Hepatocyte (in vitro differentiated cells): ENCODE results near the gene DENND1A. TPM values are rescaled to one million over a fixed set of nuclear protein-coding genes. Genes with fewer than 3 reads are reported as not detected.
A peak's percentile ranks its signal among the peaks of the same experiment; 100 is the strongest.

Source experiments
- DNase-seq: peaks from one replicate; pipeline ENCODE4 v3.0.0-alpha.2; 2016; ENCODE audit warnings: low spot score
- H2AFZ ChIP-seq: fragments of 200-600 bp; sonication (generic); 2 replicates; pipeline ENCODE4 v1.6.0; 2016; ENCODE audit warnings: antibody characterized with exemption, mild to moderate bottlenecking
- H3K27ac ChIP-seq: fragments of 200-600 bp; sonication (generic); 2 replicates; pipeline ENCODE4 v1.5.1; 2016; ENCODE audit warnings: mild to moderate bottlenecking
- H3K27me3 ChIP-seq: fragments of 200-600 bp; sonication (generic); 2 replicates; pipeline ENCODE4 v1.6.1; 2016
- H3K36me3 ChIP-seq: fragments of 200-600 bp; sonication (generic); replicated peaks from 2 replicates; pipeline ENCODE4 v1.5.1; 2016; ENCODE audit warnings: low read depth; ENCODE audit not compliant: insufficient read depth
- H3K4me1 ChIP-seq: fragments of 200-600 bp; sonication (generic); 2 replicates; pipeline ENCODE4 v1.5.1; 2016; ENCODE audit warnings: mild to moderate bottlenecking, moderate library complexity; ENCODE audit not compliant: insufficient read depth
- H3K4me2 ChIP-seq: fragments of 200-600 bp; sonication (generic); 2 replicates; pipeline ENCODE4 v1.6.0; 2016
- H3K4me3 ChIP-seq: fragments of 200-600 bp; sonication (generic); 2 replicates; pipeline ENCODE4 v1.5.1; 2016; ENCODE audit warnings: mild to moderate bottlenecking
- H3K79me2 ChIP-seq: fragments of 200-600 bp; sonication (generic); 2 replicates; pipeline ENCODE4 v1.6.0; 2017; ENCODE audit warnings: mild to moderate bottlenecking
- H3K9me2 ChIP-seq: fragments of 200-600 bp; sonication (generic); replicated peaks from 2 replicates; pipeline ENCODE4 v1.6.0; 2017; ENCODE audit warnings: mild to moderate bottlenecking; ENCODE audit not compliant: insufficient read depth
- H3K9me3 ChIP-seq: fragments of 200-600 bp; sonication (generic); 2 replicates; pipeline ENCODE4 v1.5.1; 2016; ENCODE audit warnings: low read depth, mild to moderate bottlenecking
- H4K20me1 ChIP-seq: fragments of 200-600 bp; sonication (generic); 2 replicates; pipeline ENCODE4 v1.6.0; 2016; ENCODE audit warnings: mild to moderate bottlenecking; ENCODE audit not compliant: insufficient read depth, poor library complexity, severe bottlenecking
- CTCF ChIP-seq: fragments of 200-600 bp; sonication (generic); IDR thresholded peaks from 2 replicates; pipeline ENCODE4 v1.5.1; 2016; ENCODE audit warnings: antibody characterized with exemption, mild to moderate bottlenecking; ENCODE audit not compliant: poor library complexity
- EZH2 ChIP-seq: fragments of 200-600 bp; sonication (generic); IDR thresholded peaks from 2 replicates; pipeline ENCODE4 v1.6.1; 2016; ENCODE audit warnings: antibody characterized with exemption, mild to moderate bottlenecking, borderline replicate concordance
- EZH2phosphoT487 ChIP-seq: fragments of 200-600 bp; sonication (generic); IDR thresholded peaks from one replicate; pipeline ENCODE4 v1.6.1; 2018; ENCODE audit warnings: antibody characterized with exemption, mild to moderate bottlenecking, low read depth, moderate library complexity; ENCODE audit not compliant: unreplicated experiment, severe bottlenecking
- WGBS: methylation state at CpG from one replicate; pipeline ENCODE4 v1.1.6; 2016; ENCODE audit warnings: low lambda C conversion rate; ENCODE audit errors: missing lambda C conversion rate; 5-methylcytosine and 5-hydroxymethylcytosine counted together
- polyA plus RNA-seq: library from polyadenylated mRNA; unstranded; fragments of >200 nt; fragmentation: Nextera tagmentation; extraction: Ambion mirVana; gene quantifications from 2 replicates; pipeline ENCODE4 v1.2.1, GENCODE V29; 2016
- total RNA-seq: library from RNA; depleted of rRNA; stranded (reverse); fragments of >200 nt; gene quantifications from 2 replicates; pipeline ENCODE4 v1.2.3, GENCODE V29; 2014

Gene DENND1A
- total and polyA plus RNA-seq, 2 experiments from 2014 or later = 24.0 to 28.9 TPM

DNA sequence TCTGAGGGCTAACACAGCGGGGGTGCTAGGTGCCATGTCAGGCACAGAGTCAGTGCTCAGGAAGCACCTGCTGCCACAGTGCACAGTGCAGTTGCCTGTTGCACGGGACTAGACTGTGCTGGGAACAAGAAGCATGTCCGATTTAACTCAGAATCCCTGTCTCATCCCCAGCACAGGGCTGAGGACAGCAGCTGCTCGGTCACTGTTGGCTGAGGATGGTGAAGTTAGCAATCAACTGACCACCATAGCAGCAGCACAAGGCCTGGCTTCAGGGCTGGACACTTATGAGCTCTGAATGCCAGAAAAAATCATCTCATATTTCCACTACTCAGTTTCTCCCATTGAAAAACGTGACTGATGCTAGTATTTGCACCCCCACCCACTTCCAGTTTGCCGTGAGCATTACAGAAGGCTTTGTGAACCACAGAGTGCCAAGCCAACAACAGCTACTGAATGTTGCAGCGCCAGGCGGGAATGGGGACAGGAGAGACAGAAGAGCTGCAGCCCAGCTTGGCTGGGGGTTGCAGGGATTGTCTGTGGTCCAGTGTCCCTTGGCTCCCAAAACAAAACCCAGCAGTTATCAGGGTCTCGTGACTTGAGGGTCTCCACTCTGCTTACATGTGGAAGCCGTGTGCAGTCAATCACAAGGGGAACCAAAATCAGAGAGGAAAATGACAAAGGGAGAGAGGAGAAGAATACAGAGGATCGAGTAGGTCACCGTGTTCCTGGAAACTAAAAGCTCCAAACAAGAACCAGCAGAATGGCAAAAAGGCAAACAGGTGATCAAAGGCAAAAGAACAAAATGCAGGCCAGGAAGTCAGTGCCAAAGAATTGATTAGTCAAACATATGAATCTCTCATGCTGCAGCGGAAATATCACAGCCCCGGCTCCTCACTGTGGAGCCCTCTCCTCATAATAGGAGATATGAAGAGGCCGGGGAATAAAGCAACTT lies 418.3 kb downstream of the DENND1A start:
- TF ChIP-seq EZH2 (no peak), EZH2phosphoT487 (no peak)
- no peak overlapping the region for H3K27ac ChIP-seq
- H3K36me3 ChIP-seq = no peaks in the 10 kb centered on the region
- no peaks in the 10 kb centered on the region for H3K4me1 ChIP-seq
- H3K27me3 ChIP-seq = no peaks in the 10 kb centered on the region
- no peak overlapping the region for H3K4me3 ChIP-seq
- no peak overlapping the region for H3K4me2 ChIP-seq
- no peak overlapping the region for H2AFZ ChIP-seq
- H3K9me3 ChIP-seq = no peaks in the 10 kb centered on the region
- 88% methylated on average over 15 of the region's 15 CpGs for WGBS
- H3K9me2 ChIP-seq = no peaks in the 10 kb centered on the region
- H4K20me1 ChIP-seq = no peaks in the 10 kb centered on the region
- H3K79me2 ChIP-seq = no peaks in the 10 kb centered on the region
- no peak for DNase-seq

DNA sequence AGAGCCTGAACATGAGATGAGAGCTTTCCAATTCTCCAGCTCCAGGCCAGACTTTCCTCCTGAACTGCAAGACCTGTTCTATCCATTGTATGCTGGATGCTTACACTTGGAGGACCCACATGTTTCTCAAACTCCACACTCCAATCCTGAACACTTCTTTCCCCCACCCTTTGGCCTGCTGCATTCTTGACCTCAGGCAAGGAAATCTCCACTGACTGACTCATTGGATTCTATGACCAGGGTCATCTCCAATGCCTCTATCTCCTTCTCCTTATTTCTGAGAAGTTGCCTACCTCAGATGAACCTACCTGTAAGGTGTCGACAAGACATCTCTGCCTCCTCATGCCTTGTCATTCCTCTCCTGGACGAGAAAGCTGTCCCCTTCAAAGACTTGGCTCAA lies 420.3 kb downstream of the DENND1A start:
- 94% methylated on average over 2 of the region's 2 CpGs for WGBS
- no peak for DNase-seq
- Histone ChIP-seq H3K4me2 (no peak overlapping the region), H3K4me3 (no peak overlapping the region), H3K36me3 (no peaks in the 10 kb centered on the region), H3K27me3 (no peaks in the 10 kb centered on the region), H4K20me1 (no peaks in the 10 kb centered on the region), H3K79me2 (no peaks in the 10 kb centered on the region), H3K4me1 (no peaks in the 10 kb centered on the region), H3K9me2 (no peaks in the 10 kb centered on the region), H2AFZ (no peak overlapping the region), H3K27ac (no peak overlapping the region), H3K9me3 (no peaks in the 10 kb centered on the region)
- TF ChIP-seq EZH2 = no peak
- no peak for TF ChIP-seq CTCF
- TF ChIP-seq EZH2phosphoT487 = no peak

DNA sequence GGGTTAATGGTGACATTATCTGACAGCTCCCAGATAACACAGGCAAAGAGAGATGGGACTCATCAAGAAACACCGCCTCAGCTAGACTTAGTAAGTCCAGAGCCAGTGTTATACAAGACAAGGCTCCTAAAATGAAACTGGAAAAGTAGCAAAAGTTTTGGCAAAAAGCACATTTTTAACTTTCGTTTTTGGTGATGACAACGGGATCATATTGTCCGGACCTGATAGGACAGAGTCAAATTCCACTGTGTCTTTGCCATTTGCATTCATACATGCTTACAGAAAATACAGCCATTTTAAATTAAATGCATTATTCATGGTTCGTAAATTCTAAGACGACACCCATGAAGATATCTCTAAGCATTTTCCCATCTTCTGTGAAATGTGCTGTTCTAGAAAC lies 421.9 kb downstream of the DENND1A start:
- no peak overlapping the region for H3K4me3 ChIP-seq
- no peaks in the 10 kb centered on the region for H3K9me3 ChIP-seq
- H3K4me1 ChIP-seq = no peaks in the 10 kb centered on the region
- no peaks in the 10 kb centered on the region for H3K9me2 ChIP-seq
- H3K36me3 ChIP-seq = no peaks in the 10 kb centered on the region
- no peak for DNase-seq
- no peaks in the 10 kb centered on the region for H4K20me1 ChIP-seq
- no peaks in the 10 kb centered on the region for H3K79me2 ChIP-seq
- WGBS = 66% methylated on average over 6 of the region's 6 CpGs
- H3K27me3 ChIP-seq = no peaks in the 10 kb centered on the region
- peak overlapping the region; percentile 55 for H3K4me2 ChIP-seq
- H2AFZ ChIP-seq = no peak overlapping the region
- no peak overlapping the region for H3K27ac ChIP-seq
- TF ChIP-seq EZH2phosphoT487 (no peak), EZH2 (no peak), CTCF (no peak)

DNA sequence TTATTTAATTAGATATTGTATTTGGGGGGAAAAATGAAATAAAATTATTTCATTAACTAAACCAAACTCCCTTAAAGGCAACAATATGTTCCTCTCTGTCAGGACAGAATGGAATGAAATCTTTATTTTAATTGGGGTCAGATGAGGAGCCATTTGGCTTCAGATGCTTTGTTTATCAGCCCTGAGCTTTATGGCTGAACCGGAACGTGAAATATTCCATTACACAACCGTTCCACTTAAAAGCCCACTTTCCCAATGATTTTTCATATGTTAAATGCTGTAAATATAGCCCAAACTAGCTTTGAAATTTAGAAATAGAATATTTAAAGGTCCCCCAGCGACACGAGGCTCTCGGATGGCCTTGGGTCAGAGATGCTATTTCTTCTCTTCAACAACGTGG lies 424.4 kb downstream of the DENND1A start:
- H4K20me1 ChIP-seq = no peaks in the 10 kb centered on the region
- no peak overlapping the region for H3K4me2 ChIP-seq
- WGBS = 57% methylated on average over 7 of the region's 7 CpGs
- H2AFZ ChIP-seq = no peak overlapping the region
- H3K36me3 ChIP-seq = no peaks in the 10 kb centered on the region
- H3K4me3 ChIP-seq = no peak overlapping the region
- no peaks in the 10 kb centered on the region for H3K9me2 ChIP-seq
- H3K9me3 ChIP-seq = no peaks in the 10 kb centered on the region
- no peak overlapping the region for H3K27ac ChIP-seq
- DNase-seq = no peak
- TF ChIP-seq EZH2 (no peak), EZH2phosphoT487 (no peak), CTCF (no peak)
- H3K27me3 ChIP-seq = no peaks in the 10 kb centered on the region
- no peaks in the 10 kb centered on the region for H3K79me2 ChIP-seq
- H3K4me1 ChIP-seq = no peaks in the 10 kb centered on the region
